ENCODE data around the gene RND2. TPM values are rescaled to one million over a fixed set of nuclear protein-coding genes. Genes with fewer than 3 reads are reported as not detected.

Gene RND2
- total and polyA plus RNA-seq, 2 of the 4 experiments (the other 2 are of a cell fraction): 1.1 to 1.9 TPM

- intact Hi-C loops (cut with micrococcal nuclease): no loop called here
- H3K4me3 ChIP-seq (ENCODE audit: insufficient read depth, low read depth, low read length): no peak overlapping the region
- peak overlapping the region; percentile 17 to 47; a peak in 1 of 4 replicates for H4K8ac ChIP-seq (ENCODE audit: low read depth in 2 of 2, low read length in 2 of 2)
- no peak overlapping the region for H3K27ac ChIP-seq (ENCODE audit: insufficient read depth, low read length)
- H3K14ac ChIP-seq (replicated peaks; ENCODE audit: low read depth, low read length): peak overlapping the region; percentile 71
- peak overlapping the region; percentile 20; the same call in 1 of the 2 replicates for H2AK5ac ChIP-seq (ENCODE audit: low read depth, low read length)
- H2AFZ ChIP-seq (replicated peaks; ENCODE audit: low read length, poor library complexity): peak overlapping the region; percentile 81
- peaks cover 2% of the 10 kb centered on the region; the same call in 1 of the 2 replicates for H3K27me3 ChIP-seq (ENCODE audit: control insufficient read depth, insufficient read depth, low read length)
- H2BK5ac ChIP-seq (ENCODE audit: low read depth, low read length, poor library complexity, severe bottlenecking): no peak overlapping the region
- in situ Hi-C loops (cut with MboI; ENCODE audit: low sequenced_read_pairs): no loop called here
- no peak overlapping the region for H3K18ac ChIP-seq (ENCODE audit: low read depth, low read length)
- H4K5ac ChIP-seq (ENCODE audit: low read depth, low read length): no peak overlapping the region
- no peaks in the 10 kb centered on the region for H3K9me3 ChIP-seq (ENCODE audit: control insufficient read depth, insufficient read depth, low read length)
- DNase-seq (no peak), ATAC-seq (ENCODE audit: low read depth) (no peak)
- no peaks in the 10 kb centered on the region for H3K36me3 ChIP-seq (ENCODE audit: control insufficient read depth, insufficient read depth, low read length)
- H3K79me1 ChIP-seq (ENCODE audit: low read depth in 1 of 2, low read length in 2 of 2): no peaks in the 10 kb centered on the region
- no peaks in the 10 kb centered on the region for H4K20me1 ChIP-seq (ENCODE audit: insufficient read depth, low read length)
- no peak overlapping the region for H2AK9ac ChIP-seq (replicated peaks; ENCODE audit: low read depth, low read length, poor library complexity)
- no peak overlapping the region for H3K23ac ChIP-seq (ENCODE audit: low read depth, low read length)
- ChIA-PET POLR2A (ENCODE audit: unreplicated experiment) (no interaction called here), CTCF (no interaction called here)
- no peak overlapping the region for H2BK120ac ChIP-seq (ENCODE audit: low read depth, low read length)
- no peak overlapping the region; the same call in 1 of the 2 replicates for H3K4ac ChIP-seq (ENCODE audit: low read depth, low read length)
- no peak overlapping the region; the same call in 1 of the 2 replicates for H2BK20ac ChIP-seq (ENCODE audit: low read depth, low read length)
- H2BK15ac ChIP-seq (ENCODE audit: low read depth, low read length): no peak overlapping the region
- no peak overlapping the region for H3K9ac ChIP-seq (ENCODE audit: low read depth, low read length)
- no peak overlapping the region for H3K4me2 ChIP-seq (ENCODE audit: low read depth, low read length)
- H3K56ac ChIP-seq (ENCODE audit: extremely low read depth, insufficient read depth, low read length): no peak overlapping the region
- dilution Hi-C loops (cut with HindIII; ENCODE audit: low sequenced_read_pairs, unreplicated experiment): no loop called here
- no peaks in the 10 kb centered on the region; the same call in 1 of the 2 replicates for H3K9me1 ChIP-seq (ENCODE audit: insufficient read depth, low read length)
- TF ChIP-seq ELK1 (IDR thresholded peaks at IDR 0.05; ENCODE audit: borderline replicate concordance, low read depth, low read length): no peak
- no peak for TF ChIP-seq MXI1 (IDR thresholded peaks at IDR 0.05; ENCODE audit: borderline replicate concordance, low read depth, low read length)
- BruUV-seq (replicated peaks): no TSS peak
- H4K91ac ChIP-seq (ENCODE audit: insufficient read depth, low read depth, low read length): no peak overlapping the region
- 80% methylated on average over 1 of the region's 6 CpGs; no CpG with 5 or more reads in 1 of the 2 experiments for WGBS, 2 experiments (ENCODE audit: extremely low coverage in 2 of 2, insufficient read length in 1 of 2)
- peaks cover 6% of the 10 kb centered on the region; the same call in 1 of the 2 replicates for H3K4me1 ChIP-seq (ENCODE audit: control insufficient read depth, insufficient read depth, low read length)
These were observed 5.2 kb downstream of the RND2 start for GRCh38 chr17:43030137-43030767.

Measured in IMR-90 (cell line).